ENCODE measurements around the gene MAP3K15. TPM values are rescaled to one million over a fixed set of nuclear protein-coding genes. Genes with fewer than 3 reads are reported as not detected.
A peak's percentile ranks its signal among the peaks of the same experiment; 100 is the strongest.
"Not testable (repeated sequence)": the region's sequence is repeated elsewhere in the genome, so short reads cannot be mapped to it uniquely, and the experiment has no call there.

The MAP3K15 gene
- total RNA-seq, 1 donor from 2014 or later = 0.22 TPM

- Mint-ChIP-seq H3K4me3 (ENCODE audit: unreplicated experiment) (no peak overlapping the region), H3K36me3 (ENCODE audit: low read depth) (no peaks in the 10 kb centered on the region), H3K9me3 (ENCODE audit: low read depth) (peaks cover 18% of the 10 kb centered on the region), H3K27ac (ENCODE audit: unreplicated experiment) (no peak overlapping the region), H3K27me3 (ENCODE audit: low read depth) (peaks cover 7% of the 10 kb centered on the region), H3K4me1 (ENCODE audit: low read depth) (no peaks in the 10 kb centered on the region)
- TF ChIP-seq, protein P1, sequence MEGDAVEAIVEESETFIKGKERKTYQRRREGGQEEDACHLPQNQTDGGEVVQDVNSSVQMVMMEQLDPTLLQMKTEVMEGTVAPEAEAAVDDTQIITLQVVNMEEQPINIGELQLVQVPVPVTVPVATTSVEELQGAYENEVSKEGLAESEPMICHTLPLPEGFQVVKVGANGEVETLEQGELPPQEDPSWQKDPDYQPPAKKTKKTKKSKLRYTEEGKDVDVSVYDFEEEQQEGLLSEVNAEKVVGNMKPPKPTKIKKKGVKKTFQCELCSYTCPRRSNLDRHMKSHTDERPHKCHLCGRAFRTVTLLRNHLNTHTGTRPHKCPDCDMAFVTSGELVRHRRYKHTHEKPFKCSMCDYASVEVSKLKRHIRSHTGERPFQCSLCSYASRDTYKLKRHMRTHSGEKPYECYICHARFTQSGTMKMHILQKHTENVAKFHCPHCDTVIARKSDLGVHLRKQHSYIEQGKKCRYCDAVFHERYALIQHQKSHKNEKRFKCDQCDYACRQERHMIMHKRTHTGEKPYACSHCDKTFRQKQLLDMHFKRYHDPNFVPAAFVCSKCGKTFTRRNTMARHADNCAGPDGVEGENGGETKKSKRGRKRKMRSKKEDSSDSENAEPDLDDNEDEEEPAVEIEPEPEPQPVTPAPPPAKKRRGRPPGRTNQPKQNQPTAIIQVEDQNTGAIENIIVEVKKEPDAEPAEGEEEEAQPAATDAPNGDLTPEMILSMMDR (IDR thresholded peaks at IDR 0.05) = no peak
- no peak for DNase-seq (ENCODE audit: low spot score)
Observed at GRCh38 chrX:19517965-19518364, 2.7 kb upstream of the MAP3K15 start.

- TF ChIP-seq, protein P1 (IDR thresholded peaks at IDR 0.05) = peak; percentile 66
Observed at GRCh38 chrX:19515615-19516105, 352 bp upstream of the MAP3K15 start.

GRCh38 chrX:19513383-19513782, 1.9 kb downstream of the MAP3K15 start:
- no peak for DNase-seq (ENCODE audit: low spot score)
- H3K27me3 Mint-ChIP-seq (ENCODE audit: low read depth) = peaks cover 11% of the 10 kb centered on the region
- H3K9me3 Mint-ChIP-seq (ENCODE audit: low read depth) = peaks cover 27% of the 10 kb centered on the region
- no peaks in the 10 kb centered on the region for H3K36me3 Mint-ChIP-seq (ENCODE audit: low read depth)
- H3K27ac Mint-ChIP-seq (ENCODE audit: unreplicated experiment) = no peak overlapping the region
- TF ChIP-seq, protein P1 (IDR thresholded peaks at IDR 0.05) = no peak
- H3K4me3 Mint-ChIP-seq (ENCODE audit: unreplicated experiment) = no peak overlapping the region
- no peaks in the 10 kb centered on the region for H3K4me1 Mint-ChIP-seq (ENCODE audit: low read depth)

More at GRCh38 chrX:19515615-19516105, 352 bp upstream of the MAP3K15 start:
- H3K27me3 Mint-ChIP-seq (ENCODE audit: low read depth) = peaks cover 13% of the 10 kb centered on the region
- H3K27ac Mint-ChIP-seq (ENCODE audit: unreplicated experiment) = no peak overlapping the region
- DNase-seq (ENCODE audit: low spot score) = no peak
- no peaks in the 10 kb centered on the region for H3K4me1 Mint-ChIP-seq (ENCODE audit: low read depth)
- H3K36me3 Mint-ChIP-seq (ENCODE audit: low read depth) = no peaks in the 10 kb centered on the region
- H3K4me3 Mint-ChIP-seq (ENCODE audit: unreplicated experiment) = no peak overlapping the region
- peaks cover 14% of the 10 kb centered on the region for H3K9me3 Mint-ChIP-seq (ENCODE audit: low read depth)

GRCh38 chrX:19512961-19513360, 2.3 kb downstream of the MAP3K15 start:
- no peak for DNase-seq (ENCODE audit: low spot score)
- H3K27me3 Mint-ChIP-seq (ENCODE audit: low read depth) = peaks cover 11% of the 10 kb centered on the region
- peaks cover 27% of the 10 kb centered on the region for H3K9me3 Mint-ChIP-seq (ENCODE audit: low read depth)
- TF ChIP-seq, protein P1 (IDR thresholded peaks at IDR 0.05) = no peak
- no peak overlapping the region for H3K4me3 Mint-ChIP-seq (ENCODE audit: unreplicated experiment)
- H3K36me3 Mint-ChIP-seq (ENCODE audit: low read depth) = no peaks in the 10 kb centered on the region
- no peaks in the 10 kb centered on the region for H3K4me1 Mint-ChIP-seq (ENCODE audit: low read depth)
- H3K27ac Mint-ChIP-seq (ENCODE audit: unreplicated experiment) = no peak overlapping the region

- TF ChIP-seq, protein P1 (IDR thresholded peaks at IDR 0.05) = no peak
- no peak overlapping the region for H3K4me3 Mint-ChIP-seq (ENCODE audit: unreplicated experiment)
- H3K9me3 Mint-ChIP-seq (ENCODE audit: low read depth) = peaks cover 27% of the 10 kb centered on the region
- H3K27ac Mint-ChIP-seq (ENCODE audit: unreplicated experiment) = no peak overlapping the region
- H3K27me3 Mint-ChIP-seq (ENCODE audit: low read depth) = peaks cover 9% of the 10 kb centered on the region
- no peaks in the 10 kb centered on the region for H3K36me3 Mint-ChIP-seq (ENCODE audit: low read depth)
- H3K4me1 Mint-ChIP-seq (ENCODE audit: low read depth) = no peaks in the 10 kb centered on the region
- DNase-seq (ENCODE audit: low spot score) = no peak
Observed at GRCh38 chrX:19512359-19512758, 2.9 kb downstream of the MAP3K15 start.

DNA sequence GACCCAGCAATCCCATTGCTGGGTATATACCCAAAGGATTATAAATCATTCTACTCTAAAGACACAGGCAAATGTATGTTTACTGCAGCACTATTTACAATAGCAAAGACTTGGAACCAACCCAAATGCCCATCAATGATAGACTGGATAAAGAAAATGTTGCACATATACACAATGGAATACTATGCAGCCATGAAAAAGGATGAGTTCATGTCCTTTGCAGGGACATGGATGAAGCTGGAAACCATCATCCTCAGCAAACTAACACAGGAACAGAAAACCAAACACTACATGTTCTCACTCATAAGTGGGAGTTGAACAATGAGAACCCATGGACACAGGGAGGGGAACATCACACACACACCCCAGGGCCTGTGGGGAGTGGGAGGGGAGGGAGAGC, 3.5 kb downstream of the MAP3K15 start:
- not testable (repeated sequence) for H3K27ac Mint-ChIP-seq (ENCODE audit: unreplicated experiment); DNase-seq (ENCODE audit: low spot score); H3K4me3 Mint-ChIP-seq (ENCODE audit: unreplicated experiment); H3K36me3 Mint-ChIP-seq (ENCODE audit: low read depth); H3K4me1 Mint-ChIP-seq (ENCODE audit: low read depth); H3K27me3 Mint-ChIP-seq (ENCODE audit: low read depth)
- H3K9me3 Mint-ChIP-seq (ENCODE audit: low read depth) = peaks cover 22% of the 10 kb centered on the region

Data from chondrocyte (in vitro differentiated cells).